Retinal pigment epithelial cell (primary cell): Measurements from ENCODE around the gene STOX2.

Experiments used
- DNase-seq: peaks from one replicate; pipeline ENCODE4 v3.0.0-alpha.2; 2010; ENCODE audit warnings: low read depth
- H3K4me3 ChIP-seq: 2 replicates; pipeline ENCODE4 v1.5.1; 2011; ENCODE audit warnings: mild to moderate bottlenecking, low read length, control low read depth, moderate library complexity
- CTCF ChIP-seq: conservative IDR thresholded peaks from 2 replicates; pipeline ENCODE4 v1.5.1; 2011; ENCODE audit warnings: low read depth, low read length, control low read depth, inconsistent platforms

The STOX2 gene

GRCh38 chr4:183966371-183966770 is 61.3 kb downstream of the STOX2 start:
- H3K4me3 ChIP-seq, result no peak overlapping the region
- DNase-seq, result no peak
- no peak for TF ChIP-seq CTCF

GRCh38 chr4:183967266-183967665 is 62.2 kb downstream of the STOX2 start:
- no peak for TF ChIP-seq CTCF
- no peak overlapping the region for H3K4me3 ChIP-seq
- no peak for DNase-seq

GRCh38 chr4:183968502-183968901 is 63.4 kb downstream of the STOX2 start:
- no peak for TF ChIP-seq CTCF
- no peak for DNase-seq
- no peak overlapping the region for H3K4me3 ChIP-seq

- TF ChIP-seq CTCF, result no peak
- no peak overlapping the region for H3K4me3 ChIP-seq
- no peak for DNase-seq
Observed at GRCh38 chr4:183968931-183969330, 63.8 kb downstream of the STOX2 start.

- no peak for DNase-seq
- TF ChIP-seq CTCF, result no peak
- H3K4me3 ChIP-seq, result no peak overlapping the region
Observed at GRCh38 chr4:183969596-183969995, 64.5 kb downstream of the STOX2 start.

- no peak for TF ChIP-seq CTCF
- DNase-seq, result no peak
- no peak overlapping the region for H3K4me3 ChIP-seq
Observed at GRCh38 chr4:183971929-183972490, 66.9 kb downstream of the STOX2 start.

GRCh38 chr4:183977707-183978106 is 72.6 kb downstream of the STOX2 start:
- DNase-seq, result no peak
- H3K4me3 ChIP-seq, result no peak overlapping the region
- TF ChIP-seq CTCF, result no peak
